HG03175 (cell line): ENCODE results near the gene ACO2.
A peak's percentile ranks its signal among the peaks of the same experiment; 100 is the strongest.
"Not testable (repeated sequence)": the region's sequence is repeated elsewhere in the genome, so short reads cannot be mapped to it uniquely, and the experiment has no call there.

Experiments used
- ATAC-seq: cut with Tn5 transposase; IDR thresholded peaks from one replicate; pipeline ENCODE4 v1.9.1; 2021; ENCODE audit warnings: mild to moderate bottlenecking, moderate library complexity; ENCODE audit not compliant: unreplicated experiment

ACO2 gene

GRCh38 chr22:41468381-41469217 is at the start of gene ACO2, which contains the start of gene PHF5A:
TSS of gene ACO2 (plus strand) at chr22:41469117. CDS start at chr22:41469147, 30 bp downstream.
TSS of gene PHF5A (minus strand) at chr22:41468692. CDS start at chr22:41468653, 39 bp downstream.
- ATAC-seq: peak; percentile 88

GRCh38 chr22:41425660-41426365 is 43.1 kb upstream of the ACO2 start:
- no peak for ATAC-seq

- no peak for ATAC-seq
Observed at GRCh38 chr22:41429232-41429950, 39.5 kb upstream of the ACO2 start.

- no peak for ATAC-seq
Observed at GRCh38 chr22:41429951-41430332, 39.0 kb upstream of the ACO2 start.

GRCh38 chr22:41431656-41432055 is 37.3 kb upstream of the ACO2 start:
- ATAC-seq: no peak

- not testable (repeated sequence) for ATAC-seq
Observed at GRCh38 chr22:41433480-41433879, 35.4 kb upstream of the ACO2 start.

GRCh38 chr22:41434361-41435003 is 34.4 kb upstream of the ACO2 start:
- ATAC-seq: not testable (repeated sequence)

GRCh38 chr22:41435560-41435959 is 33.4 kb upstream of the ACO2 start:
- ATAC-seq: no peak

- no peak for ATAC-seq
Observed at GRCh38 chr22:41436322-41437113, 32.4 kb upstream of the ACO2 start.

- no peak for ATAC-seq
Observed at GRCh38 chr22:41437198-41437597, 31.7 kb upstream of the ACO2 start.

DNA sequence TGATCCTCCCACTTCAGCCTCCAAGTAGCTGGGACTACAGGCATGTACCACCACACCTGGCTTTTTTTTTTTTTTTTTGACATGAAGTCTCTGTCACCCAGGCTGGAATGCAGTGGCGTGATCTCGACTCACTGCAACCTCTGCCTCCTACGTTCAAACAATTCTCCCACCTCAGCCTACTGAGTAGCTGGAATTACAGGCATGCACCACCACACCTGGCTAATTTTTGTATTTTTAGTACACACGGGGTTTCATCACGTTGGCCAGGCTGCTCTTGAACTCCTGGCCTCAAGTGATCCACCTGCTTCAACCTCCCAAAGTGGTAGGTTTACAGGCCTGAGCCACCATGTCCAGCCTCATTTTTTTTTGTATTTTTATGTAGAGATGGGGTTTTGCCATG is 28.4 kb upstream of the ACO2 start:
- ATAC-seq: not testable (repeated sequence)

DNA sequence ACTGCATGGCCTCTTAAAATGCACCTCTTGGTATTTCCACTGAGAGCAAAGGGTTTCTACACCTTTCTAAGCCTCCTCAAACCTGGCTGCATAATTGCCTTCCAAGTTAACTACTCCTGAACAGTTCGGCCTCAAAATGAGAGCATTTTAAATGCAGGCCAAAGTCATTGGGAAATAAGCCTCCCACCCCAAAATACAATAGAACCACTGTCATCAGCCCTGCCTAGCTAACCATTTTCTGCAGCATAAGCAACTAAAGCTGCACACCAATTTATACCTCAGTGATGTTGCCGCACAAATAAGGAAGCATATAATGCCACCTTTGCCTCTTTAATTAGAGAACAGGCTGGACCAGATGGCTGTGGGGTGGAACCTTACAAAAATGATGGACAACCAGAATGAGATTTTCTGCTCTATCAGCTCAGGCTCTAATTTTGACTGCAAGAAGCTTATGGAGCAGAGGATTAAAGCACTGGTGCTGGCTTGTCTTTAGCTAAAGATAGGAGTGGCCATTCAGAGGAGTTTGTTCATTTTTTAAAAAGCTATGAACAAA is 26.6 kb upstream of the ACO2 start:
- no peak for ATAC-seq

- peak; percentile 47 for ATAC-seq
Observed at GRCh38 chr22:41444360-41445128, 24.4 kb upstream of the ACO2 start.

DNA sequence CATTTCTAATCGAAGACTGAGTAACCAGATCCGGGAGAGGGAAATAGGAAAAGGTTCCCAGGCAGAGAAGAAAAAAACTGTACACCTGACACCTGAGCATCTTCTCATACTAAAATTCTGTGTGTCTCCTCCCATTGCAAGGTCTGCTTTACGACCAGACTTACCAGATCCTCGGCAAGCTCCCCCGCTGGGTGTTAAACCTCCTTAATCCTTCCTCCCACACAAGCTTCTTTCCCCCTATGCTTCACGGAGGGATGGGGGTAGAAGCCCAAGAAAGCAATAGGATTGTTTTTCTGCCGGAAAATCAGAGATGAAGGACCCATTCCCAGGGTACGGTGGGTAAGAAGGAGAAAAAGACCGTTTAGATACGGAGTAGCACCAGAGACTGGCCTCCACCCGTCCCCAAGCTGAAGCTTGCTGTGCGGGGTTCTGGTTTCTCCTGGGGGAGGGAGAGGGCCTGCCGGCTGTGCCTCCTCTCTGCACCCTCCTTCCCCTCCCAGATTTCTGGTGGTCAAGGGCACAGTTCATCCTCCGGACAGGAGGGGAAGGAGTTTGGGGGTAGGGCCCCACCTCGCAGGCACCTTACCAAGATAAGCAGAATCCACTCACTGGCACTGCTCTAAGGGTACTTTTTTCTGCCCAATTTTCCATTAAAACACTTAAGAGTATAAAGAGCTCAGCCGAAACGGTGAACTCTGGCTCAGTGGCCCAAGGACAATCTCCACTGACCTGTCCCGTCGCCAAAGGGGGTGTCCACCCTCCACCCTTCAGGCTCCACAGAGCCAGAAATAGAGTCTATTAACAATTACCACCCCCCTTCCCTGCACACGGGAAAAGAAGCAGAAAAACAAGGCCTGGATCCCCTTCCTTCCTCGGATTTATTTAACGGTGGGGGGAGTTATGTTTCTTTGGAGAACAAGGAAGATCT is 23.5 kb upstream of the ACO2 start:
- ATAC-seq: no peak

DNA sequence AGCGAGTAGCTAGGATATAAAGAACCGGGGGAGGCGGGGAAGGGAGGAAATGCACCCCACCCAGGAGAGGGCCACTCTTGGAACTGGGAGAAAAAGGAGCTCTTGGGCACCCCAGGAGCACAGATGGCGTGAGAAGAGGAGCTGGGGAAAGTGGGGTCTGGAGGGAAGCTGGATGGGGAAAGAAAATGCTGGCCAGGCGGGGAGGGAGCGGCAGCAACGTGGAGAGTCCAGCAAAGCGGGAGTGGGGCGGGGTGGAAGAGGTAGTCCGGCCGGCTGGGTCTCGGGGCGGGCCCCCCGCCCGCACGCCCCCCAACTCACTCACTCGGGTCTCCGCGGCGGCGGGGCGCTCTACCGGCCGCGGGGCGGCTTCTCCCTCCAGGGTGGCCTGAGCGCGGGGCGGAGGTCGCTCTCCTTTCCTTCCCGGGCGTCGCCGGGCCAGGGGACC is 22.8 kb upstream of the ACO2 start:
- no peak for ATAC-seq

GRCh38 chr22:41446639-41447434 is 22.1 kb upstream of the ACO2 start, which contains the start of gene TOB2:
TSS of gene TOB2 (minus strand) at chr22:41446801. CDS start at chr22:41437345, 9,456 bp downstream.
- ATAC-seq: peak; percentile 46
